NCI-H187 treated with DMSO at 0.1 percent for 48 hours (cell line): ENCODE data around the gene ITGB3.
"Not testable (repeated sequence)": the region's sequence is repeated elsewhere in the genome, so short reads cannot be mapped to it uniquely, and the experiment has no call there.

Experiments used
- DNase-seq: peaks from one replicate; lab custom pipeline; 2025; lab: John Stamatoyannopoulos, UW

ITGB3 gene

DNA sequence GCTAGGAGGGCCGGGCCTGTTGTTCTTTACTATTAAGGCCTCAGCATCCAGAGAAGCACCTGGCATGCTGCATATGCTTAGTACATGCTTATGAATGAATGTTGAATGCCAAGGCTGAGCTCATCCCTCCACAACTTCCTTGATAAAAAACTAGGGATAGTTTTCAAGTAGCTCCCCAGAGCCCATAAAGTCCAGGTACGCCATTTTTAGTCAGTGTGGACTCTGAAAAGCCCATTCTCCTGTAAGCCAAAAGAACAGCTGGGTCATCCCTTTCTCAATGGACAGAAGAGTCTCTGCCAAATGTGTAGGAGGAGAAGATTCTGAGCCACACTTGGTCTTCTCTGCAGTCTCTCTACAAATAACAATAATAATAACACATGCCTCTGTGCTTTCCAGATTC, 8.9 kb upstream of the ITGB3 start:
- no peak for DNase-seq

- DNase-seq = no peak
These were observed 7.5 kb upstream of the ITGB3 start for GRCh38 chr17:47246120-47246519.

- no peak for DNase-seq
These were observed 2.8 kb upstream of the ITGB3 start for GRCh38 chr17:47250855-47251254.

GRCh38 chr17:47251421-47251940, 2.1 kb upstream of the ITGB3 start:
- no peak for DNase-seq

DNA sequence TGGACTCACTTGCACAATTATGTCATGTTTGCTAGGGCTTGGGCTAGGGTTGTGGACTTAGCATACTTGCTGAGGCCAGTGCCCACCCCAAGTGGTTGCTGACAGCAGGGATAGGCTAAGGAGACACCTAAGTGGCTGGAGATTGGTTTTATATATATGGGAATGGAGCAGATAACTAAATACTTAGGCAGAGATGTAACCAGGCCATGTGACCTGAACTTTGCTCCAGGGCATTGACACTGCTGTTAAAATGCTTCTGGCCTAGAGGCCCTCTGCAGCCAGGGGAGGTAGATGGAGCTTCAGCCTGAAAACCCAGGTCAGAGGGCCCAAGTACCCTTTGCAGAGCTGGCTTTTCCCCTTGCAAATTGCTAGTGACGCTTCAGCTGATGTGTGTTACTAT, 1.4 kb upstream of the ITGB3 start:
- DNase-seq = no peak

DNA sequence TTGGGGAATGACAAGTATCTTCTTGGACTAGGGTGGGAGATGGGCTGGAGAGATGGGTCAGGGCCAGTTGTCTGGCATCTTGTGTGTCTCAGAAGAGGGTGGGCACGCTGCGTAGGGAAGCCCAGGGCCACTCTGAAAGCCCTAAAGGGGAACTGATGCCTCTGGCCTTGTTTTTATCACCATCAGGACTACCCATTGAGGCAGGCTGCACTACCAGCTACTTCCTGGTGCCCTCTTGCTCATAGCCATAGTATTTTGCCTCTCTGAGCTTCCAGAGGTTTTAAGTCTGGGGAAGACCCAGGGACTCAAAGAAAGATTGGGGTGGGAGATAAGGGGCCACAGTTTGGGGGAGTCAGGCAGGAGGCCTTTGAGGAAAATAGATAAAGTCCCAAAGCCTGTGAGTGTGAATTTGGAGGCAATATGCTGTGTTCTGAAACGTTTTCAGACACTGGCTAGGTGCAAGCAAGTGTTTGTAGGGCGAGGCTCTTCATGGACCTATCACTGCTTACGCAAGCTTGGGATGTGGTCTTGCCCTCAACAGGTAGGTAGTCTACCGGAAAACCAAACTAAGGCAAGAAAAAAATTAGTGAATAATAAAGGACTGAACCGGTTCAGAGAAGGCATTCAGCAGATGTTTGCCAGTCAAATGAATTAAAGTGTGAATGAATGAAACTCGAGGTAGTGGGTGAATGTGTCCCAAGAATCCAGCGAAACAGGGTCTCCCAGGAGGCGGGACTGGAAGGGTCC, 688 bp upstream of the ITGB3 start:
- DNase-seq = no peak

- no peak for DNase-seq
These were observed 846 bp downstream of the ITGB3 start for GRCh38 chr17:47254403-47254943.

DNA sequence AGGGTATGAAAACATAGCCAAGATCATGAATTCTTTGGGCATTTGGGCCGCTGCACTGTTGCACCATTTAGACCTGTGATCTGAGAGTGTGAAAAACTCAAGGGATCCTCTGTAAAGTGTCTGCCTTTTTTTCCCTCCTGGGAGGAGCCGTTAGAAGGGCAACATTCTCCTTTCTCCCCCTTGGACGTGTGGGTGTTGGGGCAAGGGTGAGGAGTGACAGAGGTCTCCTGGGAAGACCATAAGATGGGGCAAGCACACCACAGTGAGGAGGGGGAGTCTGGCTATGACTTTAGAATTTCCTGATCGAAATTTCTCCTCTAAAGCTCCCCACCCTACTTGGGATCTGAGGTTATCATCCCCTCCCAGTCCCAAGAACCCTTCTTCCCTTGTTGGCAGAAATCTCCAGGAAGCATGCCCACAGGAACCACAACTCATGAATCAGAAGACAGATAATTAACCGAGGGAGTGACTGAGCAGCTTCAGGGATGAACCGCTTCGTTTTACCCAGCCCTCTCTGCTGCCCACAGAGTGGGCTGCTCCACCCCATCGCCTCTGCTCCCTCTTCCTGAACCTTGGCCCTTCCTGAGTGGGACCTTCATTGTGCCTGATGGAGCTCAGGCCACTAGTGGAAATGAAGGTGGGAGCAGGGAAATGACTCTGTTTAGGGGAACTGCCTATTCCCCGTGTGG, 4.2 kb downstream of the ITGB3 start:
- DNase-seq = no peak

DNA sequence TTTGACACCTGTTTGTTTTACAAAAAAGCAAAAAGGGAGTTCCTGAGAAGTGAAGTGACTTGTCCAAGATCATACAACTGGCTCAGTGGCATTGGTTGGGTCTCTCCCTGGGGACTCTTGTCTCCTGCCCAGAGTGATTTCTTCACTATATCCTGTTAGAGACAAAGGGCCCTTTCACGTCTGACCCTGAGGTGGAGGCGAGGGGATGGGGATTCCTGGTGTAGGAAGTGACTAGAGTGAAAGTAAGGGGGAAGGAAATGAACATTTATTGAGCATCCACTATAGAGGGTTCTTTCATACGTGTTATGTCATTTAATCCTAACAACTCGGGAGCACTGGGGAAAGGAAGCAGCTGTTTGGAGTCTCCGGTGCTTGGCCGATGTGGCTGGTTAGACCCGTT, 9.0 kb downstream of the ITGB3 start:
- DNase-seq = no peak

GRCh38 chr17:47264166-47264565, 10.5 kb downstream of the ITGB3 start:
- DNase-seq = no peak

DNA sequence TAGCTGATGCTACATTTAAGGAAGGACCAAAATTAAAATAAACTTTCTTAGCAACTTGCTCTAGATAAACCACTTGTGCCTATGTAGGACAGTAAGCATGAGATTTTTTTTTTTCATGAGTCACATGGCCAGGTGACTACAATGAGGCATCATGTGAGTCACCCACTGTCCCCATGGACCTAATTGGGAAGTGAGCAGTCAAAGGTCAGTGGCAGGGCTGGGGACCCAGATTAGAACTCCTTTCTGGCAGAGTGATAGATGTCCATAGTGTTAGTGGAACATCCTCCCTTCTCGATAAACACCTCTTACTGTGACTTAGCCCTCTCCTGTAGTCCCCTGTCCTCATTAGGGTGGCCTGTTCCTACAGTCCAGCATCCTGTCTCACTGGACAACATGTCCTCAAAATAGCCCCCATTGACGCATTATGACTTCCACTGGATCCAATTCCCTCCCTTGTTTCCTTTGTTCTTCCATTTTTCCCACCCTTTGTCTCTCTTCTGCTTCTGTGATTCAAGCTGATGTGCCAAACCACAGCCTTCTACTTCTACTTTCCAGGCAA, 12.4 kb downstream of the ITGB3 start:
- no peak for DNase-seq

- DNase-seq = no peak
These were observed 13.2 kb downstream of the ITGB3 start for GRCh38 chr17:47266782-47267181.

DNA sequence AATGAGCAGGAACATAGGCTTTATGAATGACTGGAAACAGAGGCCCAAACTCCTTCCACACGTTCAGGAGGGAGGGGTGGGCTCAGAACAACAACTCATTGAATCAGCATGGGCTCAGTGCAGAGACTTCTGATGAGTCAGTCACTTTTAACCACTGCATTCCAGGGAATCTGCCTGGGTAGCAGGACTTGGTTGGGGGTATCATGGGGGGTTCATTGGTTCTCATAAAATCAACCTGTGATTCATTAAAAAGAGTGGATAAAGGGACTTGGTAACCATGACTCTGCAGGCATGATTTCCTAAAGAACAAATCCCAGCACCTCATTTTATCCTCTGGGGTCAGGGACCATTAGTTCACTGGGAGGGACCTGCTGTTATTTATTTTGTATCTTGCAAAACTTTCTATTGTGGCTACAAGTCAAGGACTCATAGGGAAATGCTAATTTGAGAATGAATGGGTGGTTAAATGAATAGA, 13.8 kb downstream of the ITGB3 start:
- DNase-seq = no peak

GRCh38 chr17:47268964-47269363, 15.3 kb downstream of the ITGB3 start:
- not testable (repeated sequence) for DNase-seq

DNA sequence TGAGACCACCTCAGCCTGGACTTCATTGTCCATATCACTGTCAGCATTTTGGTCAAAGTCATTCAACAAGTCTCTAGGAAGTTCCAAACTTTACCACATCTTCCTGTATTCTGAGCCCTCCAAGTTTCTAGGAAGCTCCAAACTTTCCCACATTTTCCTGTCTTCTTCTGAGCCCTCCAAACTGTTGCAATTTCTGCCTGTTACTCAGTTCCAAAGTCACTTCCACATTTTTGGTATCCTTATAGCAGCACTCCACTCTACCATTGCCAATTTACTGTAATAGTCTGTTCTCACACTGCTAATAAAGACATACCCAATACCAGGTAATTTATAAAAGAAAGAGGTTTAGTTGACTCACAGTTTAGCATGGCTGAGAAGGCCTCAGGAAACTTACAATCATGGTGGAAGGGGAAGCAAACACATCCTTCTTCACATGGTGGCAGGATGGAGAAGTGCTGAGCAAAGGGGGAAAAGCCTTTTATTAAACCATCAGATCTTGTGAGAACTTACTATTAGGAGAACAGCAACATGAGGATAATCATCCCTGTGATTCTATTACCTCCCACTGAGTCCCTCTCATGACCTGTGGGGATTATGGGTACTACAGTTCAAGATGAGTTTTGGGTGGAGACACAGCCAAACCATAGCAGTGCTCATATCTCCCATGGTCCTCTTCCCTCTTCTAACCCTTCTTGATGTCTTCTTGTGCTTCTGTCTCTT, 16.1 kb downstream of the ITGB3 start:
- not testable (repeated sequence) for DNase-seq

- DNase-seq = no peak
These were observed 17.5 kb downstream of the ITGB3 start for GRCh38 chr17:47270946-47271705.

GRCh38 chr17:47272491-47272890, 18.9 kb downstream of the ITGB3 start:
- no peak for DNase-seq

DNA sequence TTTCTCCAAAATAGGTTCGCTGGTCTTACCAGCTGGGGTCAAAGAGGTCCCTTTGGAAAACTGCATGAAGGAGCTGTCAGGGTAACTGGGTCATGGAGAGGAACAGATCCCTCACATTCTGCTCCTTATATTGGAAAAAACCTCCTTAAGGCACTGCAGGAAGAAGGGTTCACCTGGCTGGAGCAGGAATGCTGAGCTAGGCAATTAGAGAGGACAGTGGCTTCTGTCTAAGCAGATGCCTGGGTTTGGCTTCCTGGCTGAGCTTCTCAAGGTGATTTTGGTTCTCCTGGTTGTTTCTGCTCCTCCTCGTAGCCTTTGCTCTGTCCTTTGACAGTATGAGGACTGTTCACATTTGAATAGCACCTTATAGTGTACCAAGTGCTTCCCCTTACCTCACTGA, 19.6 kb downstream of the ITGB3 start:
- DNase-seq = no peak

- DNase-seq = no peak
These were observed 20.9 kb downstream of the ITGB3 start for GRCh38 chr17:47274319-47275069.

GRCh38 chr17:47275245-47275984, 21.8 kb downstream of the ITGB3 start:
- no peak for DNase-seq
